ENCODE measurements around the gene EPYC. TPM values are rescaled to one million over a fixed set of nuclear protein-coding genes. Genes with fewer than 3 reads are reported as not detected.

The EPYC gene
- total RNA-seq, 1 experiment from 2014 or later: not detected

DNA sequence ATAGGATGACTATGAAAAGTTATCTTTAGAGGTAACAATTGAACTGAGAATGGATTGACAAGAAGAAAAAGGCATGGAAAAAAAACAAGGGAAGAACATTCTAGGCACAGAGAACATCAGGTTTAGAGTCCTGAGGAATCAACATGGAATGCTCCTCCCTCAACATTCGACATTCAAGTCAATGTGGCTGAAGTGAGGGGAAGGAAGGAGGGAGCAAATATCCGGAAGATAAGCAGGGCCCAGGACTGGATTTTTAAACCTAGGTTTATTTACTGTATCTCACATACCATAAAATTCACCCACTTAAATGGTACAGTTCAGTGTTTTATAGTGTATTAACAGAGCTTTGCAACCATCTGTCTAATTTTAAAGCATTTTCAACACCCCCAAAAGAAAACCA, 40.2 kb downstream of the EPYC start:
- H3K9me3 ChIP-seq (ENCODE audit: low read depth, low read length, poor library complexity, severe bottlenecking): no peaks in the 10 kb centered on the region
- H3K36me3 ChIP-seq (ENCODE audit: insufficient read depth, low read length, poor library complexity, severe bottlenecking): no peaks in the 10 kb centered on the region
- H3K27ac ChIP-seq (ENCODE audit: low read depth, low read length, poor library complexity, severe bottlenecking): no peak overlapping the region
- no peak overlapping the region for H3K4me3 ChIP-seq (ENCODE audit: low read depth, low read length, poor library complexity, severe bottlenecking)
- ChIA-PET CTCF (no interaction called here), POLR2A (ENCODE audit: low non-redundant PET) (no interaction called here)
- no TSS peak for BruUV-seq (replicated peaks)
- TF ChIP-seq EZH2 (IDR thresholded peaks at IDR 0.05; ENCODE audit: borderline replicate concordance, low read depth, low read length, poor library complexity, severe bottlenecking) (no peak), CTCF (conservative IDR thresholded peaks at IDR 0.05; ENCODE audit: low read depth, low read length) (no peak)
- no peaks in the 10 kb centered on the region for H3K4me1 ChIP-seq (ENCODE audit: insufficient read depth, low read length, poor library complexity, severe bottlenecking)
- no peaks in the 10 kb centered on the region for H3K27me3 ChIP-seq (replicated peaks; ENCODE audit: insufficient read depth, low read depth, low read length, poor library complexity)
- DNase-seq (ENCODE audit: low spot score): no peak
- intact Hi-C loops (cut with micrococcal nuclease; ENCODE audit: unreplicated experiment): no loop called here

DNA sequence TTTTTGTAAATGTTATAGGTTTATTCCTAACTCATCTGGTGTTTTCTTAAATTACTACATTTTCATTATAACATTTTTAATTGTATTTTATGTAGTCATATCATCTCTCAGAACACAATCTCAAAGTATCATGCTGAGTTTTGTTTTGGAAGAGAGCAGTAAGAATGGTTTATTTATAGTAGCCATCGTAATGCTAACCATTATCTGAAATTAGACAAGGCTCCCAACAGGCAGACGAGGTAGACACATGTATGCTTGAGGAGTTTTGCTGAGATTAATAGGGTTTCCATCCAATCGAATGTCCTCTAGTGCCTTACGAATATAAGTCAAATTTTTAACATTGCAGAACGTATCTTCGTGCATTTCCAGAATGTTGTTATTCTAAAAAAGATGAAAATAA, 40.8 kb downstream of the EPYC start:
- POLR2A ChIA-PET (ENCODE audit: low non-redundant PET): no interaction called here
- TF ChIP-seq CTCF (conservative IDR thresholded peaks at IDR 0.05; ENCODE audit: low read depth, low read length) (no peak), EZH2 (IDR thresholded peaks at IDR 0.05; ENCODE audit: borderline replicate concordance, low read depth, low read length, poor library complexity, severe bottlenecking) (no peak)
- BruUV-seq (replicated peaks): no TSS peak

DNA sequence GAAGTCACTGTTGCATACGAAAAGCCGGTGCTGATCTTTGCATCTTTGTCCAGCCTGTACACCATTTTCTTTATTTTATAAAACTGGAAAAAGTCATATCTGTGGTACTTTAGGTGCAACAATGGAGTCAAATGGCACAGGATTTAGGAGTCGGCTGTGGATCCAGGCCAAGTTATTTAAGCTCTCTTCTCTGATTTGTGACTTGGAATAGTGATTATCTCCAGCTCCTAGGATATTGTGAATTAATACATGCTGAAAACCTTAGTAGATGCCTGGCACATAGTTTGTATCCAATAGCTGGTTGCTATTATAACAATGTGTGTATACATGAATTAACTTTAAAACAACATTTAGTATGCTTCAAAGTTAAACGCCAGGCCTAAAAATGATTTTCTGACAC, 43.6 kb downstream of the EPYC start:
- Histone ChIP-seq H3K36me3 (ENCODE audit: insufficient read depth, low read length, poor library complexity, severe bottlenecking) (no peaks in the 10 kb centered on the region), H3K27ac (ENCODE audit: low read depth, low read length, poor library complexity, severe bottlenecking) (no peak overlapping the region), H3K4me3 (ENCODE audit: low read depth, low read length, poor library complexity, severe bottlenecking) (no peak overlapping the region), H3K4me1 (ENCODE audit: insufficient read depth, low read length, poor library complexity, severe bottlenecking) (no peaks in the 10 kb centered on the region), H3K27me3 (replicated peaks; ENCODE audit: insufficient read depth, low read depth, low read length, poor library complexity) (no peaks in the 10 kb centered on the region), H3K9me3 (ENCODE audit: low read depth, low read length, poor library complexity, severe bottlenecking) (no peaks in the 10 kb centered on the region)
- BruUV-seq (replicated peaks): no TSS peak
- ChIA-PET POLR2A (ENCODE audit: low non-redundant PET) (no interaction called here), CTCF (no interaction called here)
- DNase-seq (ENCODE audit: low spot score): no peak
- no peak for TF ChIP-seq EZH2 (IDR thresholded peaks at IDR 0.05; ENCODE audit: borderline replicate concordance, low read depth, low read length, poor library complexity, severe bottlenecking)
- TF ChIP-seq CTCF (conservative IDR thresholded peaks at IDR 0.05; ENCODE audit: low read depth, low read length): no peak
- intact Hi-C loops (cut with micrococcal nuclease; ENCODE audit: unreplicated experiment): no loop called here

More for the DNA sequence above, 40.8 kb downstream of the EPYC start:
- no peak for DNase-seq (ENCODE audit: low spot score)
- H3K4me1 ChIP-seq (ENCODE audit: insufficient read depth, low read length, poor library complexity, severe bottlenecking): no peaks in the 10 kb centered on the region
- no peak overlapping the region for H3K27ac ChIP-seq (ENCODE audit: low read depth, low read length, poor library complexity, severe bottlenecking)
- intact Hi-C loops (cut with micrococcal nuclease; ENCODE audit: unreplicated experiment): no loop called here
- no peaks in the 10 kb centered on the region for H3K27me3 ChIP-seq (replicated peaks; ENCODE audit: insufficient read depth, low read depth, low read length, poor library complexity)
- no peak overlapping the region for H3K4me3 ChIP-seq (ENCODE audit: low read depth, low read length, poor library complexity, severe bottlenecking)
- H3K36me3 ChIP-seq (ENCODE audit: insufficient read depth, low read length, poor library complexity, severe bottlenecking): no peaks in the 10 kb centered on the region
- CTCF ChIA-PET: no interaction called here
- H3K9me3 ChIP-seq (ENCODE audit: low read depth, low read length, poor library complexity, severe bottlenecking): no peaks in the 10 kb centered on the region
